A549 (cell line): Measurements from ENCODE around the gene ARID5B.

Experiments
- CEBPB ChIP-seq, 2 experiments: fragments of >200 bp in 1 of 2; sonication (Bioruptor Twin) in 1 of 2; formaldehyde crosslinking in 1 of 2; IDR thresholded peaks; 2 replicates each; pipeline ENCODE4 v1.6.1; 2012 to 2016
- POLR2A ChIP-seq: IDR thresholded peaks from 2 replicates; pipeline ENCODE4 v1.6.1; 2012; ENCODE audit warnings: mild to moderate bottlenecking, low read length
- TF ChIP-seq, protein P1 (sequence below): fragments of >200 bp; sonication (Bioruptor Twin); formaldehyde crosslinking; IDR thresholded peaks from 3 replicates; pipeline ENCODE4 v1.5.1; 2016
- TF ChIP-seq, protein P2 (sequence below): fragments of 150-350 bp; IDR thresholded peaks from 2 replicates; pipeline ENCODE4 v1.6.1; 2014; ENCODE audit warnings: low read depth, mild to moderate bottlenecking, low read length

DNA sequence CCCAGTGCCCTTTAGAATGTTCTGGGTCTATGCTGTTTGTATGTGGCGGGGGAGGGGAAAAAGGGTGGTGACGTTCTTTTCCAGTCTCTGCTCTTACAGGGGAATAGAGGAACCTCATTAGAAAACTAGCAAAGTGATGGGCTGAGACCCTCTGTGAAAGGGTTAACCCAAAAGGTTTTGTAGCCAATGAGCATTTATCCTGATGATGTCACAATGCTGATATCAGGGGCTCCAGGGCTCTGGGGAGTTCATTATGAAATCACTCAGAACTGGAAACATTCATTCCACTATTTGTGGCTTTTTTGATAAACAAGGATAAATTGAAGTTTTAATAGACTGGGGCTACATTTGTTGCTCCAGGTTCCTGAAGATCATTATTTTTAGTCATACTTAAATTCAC, 71.7 kb downstream of the ARID5B start:
- TF ChIP-seq POLR2A: no peak
- TF ChIP-seq, protein P1, sequence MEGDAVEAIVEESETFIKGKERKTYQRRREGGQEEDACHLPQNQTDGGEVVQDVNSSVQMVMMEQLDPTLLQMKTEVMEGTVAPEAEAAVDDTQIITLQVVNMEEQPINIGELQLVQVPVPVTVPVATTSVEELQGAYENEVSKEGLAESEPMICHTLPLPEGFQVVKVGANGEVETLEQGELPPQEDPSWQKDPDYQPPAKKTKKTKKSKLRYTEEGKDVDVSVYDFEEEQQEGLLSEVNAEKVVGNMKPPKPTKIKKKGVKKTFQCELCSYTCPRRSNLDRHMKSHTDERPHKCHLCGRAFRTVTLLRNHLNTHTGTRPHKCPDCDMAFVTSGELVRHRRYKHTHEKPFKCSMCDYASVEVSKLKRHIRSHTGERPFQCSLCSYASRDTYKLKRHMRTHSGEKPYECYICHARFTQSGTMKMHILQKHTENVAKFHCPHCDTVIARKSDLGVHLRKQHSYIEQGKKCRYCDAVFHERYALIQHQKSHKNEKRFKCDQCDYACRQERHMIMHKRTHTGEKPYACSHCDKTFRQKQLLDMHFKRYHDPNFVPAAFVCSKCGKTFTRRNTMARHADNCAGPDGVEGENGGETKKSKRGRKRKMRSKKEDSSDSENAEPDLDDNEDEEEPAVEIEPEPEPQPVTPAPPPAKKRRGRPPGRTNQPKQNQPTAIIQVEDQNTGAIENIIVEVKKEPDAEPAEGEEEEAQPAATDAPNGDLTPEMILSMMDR: no peak
- TF ChIP-seq, protein P2, sequence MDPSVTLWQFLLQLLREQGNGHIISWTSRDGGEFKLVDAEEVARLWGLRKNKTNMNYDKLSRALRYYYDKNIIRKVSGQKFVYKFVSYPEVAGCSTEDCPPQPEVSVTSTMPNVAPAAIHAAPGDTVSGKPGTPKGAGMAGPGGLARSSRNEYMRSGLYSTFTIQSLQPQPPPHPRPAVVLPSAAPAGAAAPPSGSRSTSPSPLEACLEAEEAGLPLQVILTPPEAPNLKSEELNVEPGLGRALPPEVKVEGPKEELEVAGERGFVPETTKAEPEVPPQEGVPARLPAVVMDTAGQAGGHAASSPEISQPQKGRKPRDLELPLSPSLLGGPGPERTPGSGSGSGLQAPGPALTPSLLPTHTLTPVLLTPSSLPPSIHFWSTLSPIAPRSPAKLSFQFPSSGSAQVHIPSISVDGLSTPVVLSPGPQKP: no peak
- no peak for TF ChIP-seq CEBPB (IDR thresholded peaks at IDR 0.05)
